Sigmoid colon (tissue), 7 donors: ENCODE results near the gene RESF1. TPM values are rescaled to one million over a fixed set of nuclear protein-coding genes. Genes with fewer than 3 reads are reported as not detected.
"Not testable (repeated sequence)": the region's sequence is repeated elsewhere in the genome, so short reads cannot be mapped to it uniquely, and the experiment has no call there.

Experiments
- DNase-seq: peaks from one replicate; pipeline ENCODE4 v3.0.0-alpha.2; 2019
- H3K27ac ChIP-seq, 4 donors: fragments of 200-600 bp; sonication (generic); one replicate each; pipeline ENCODE4 v1.5.1; 2016 to 2019; ENCODE audit warnings: mild to moderate bottlenecking in 1 of 4
- H3K27me3 ChIP-seq, 3 donors: fragments of 200-600 bp; sonication (generic); one replicate each; pipeline ENCODE4 v1.5.1; 2019; ENCODE audit warnings: mild to moderate bottlenecking in 1 of 3
- H3K36me3 ChIP-seq, 4 donors: fragments of 200-600 bp; sonication (generic); one replicate each; pipeline ENCODE4 v1.5.1; 2016 to 2019
- H3K4me1 ChIP-seq, 4 donors: fragments of 200-600 bp; sonication (generic); one replicate each; pipeline ENCODE4 v1.5.1; 2017 to 2019
- H3K4me3 ChIP-seq, 4 donors: fragments of 200-600 bp; sonication (generic); one replicate each; pipeline ENCODE4 v1.5.1; 2017 to 2019; ENCODE audit warnings: mild to moderate bottlenecking in 2 of 4, moderate library complexity in 1 of 4
- H3K9me3 ChIP-seq, 4 donors: fragments of 200-600 bp in 3 of 4; sonication (generic) in 3 of 4; one replicate each; pipeline versions ENCODE4 v1.5.1 to v1.6.1; 2013 to 2019
- CTCF ChIP-seq, 4 experiments: fragments of 450-650 bp in 3 of 4; fragments of 200-600 bp in 1 of 4; IDR thresholded peaks; one replicate each; pipeline ENCODE4 v1.5.1; 2016 to 2019; ENCODE audit warnings: antibody characterized with exemption in 4 of 4, mild to moderate bottlenecking in 3 of 4, moderate library complexity in 2 of 4
- EP300 ChIP-seq, 4 donors: sonication (generic); formaldehyde crosslinking; IDR thresholded peaks; one replicate each; pipeline ENCODE4 v1.6.1; 2017; ENCODE audit warnings: antibody characterized with exemption in 4 of 4
- POLR2A ChIP-seq, 2 donors: fragments of 450-650 bp; IDR thresholded peaks; one replicate each; pipeline ENCODE4 v1.6.1; 2016; ENCODE audit warnings: antibody characterized with exemption in 2 of 2, mild to moderate bottlenecking in 2 of 2, moderate library complexity in 2 of 2
- POLR2AphosphoS5 ChIP-seq, 4 donors: sonication (generic); formaldehyde crosslinking; IDR thresholded peaks; one replicate each; pipeline ENCODE4 v1.6.1; 2017; ENCODE audit warnings: antibody characterized with exemption in 4 of 4
- WGBS, 2 donors: extraction: QIAGEN DNeasy Blood & Tissue Kit; methylation state at CpG; one replicate each; pipeline ENCODE4 v1.1.7; 2013; 5-methylcytosine and 5-hydroxymethylcytosine counted together
- intact Hi-C: fragments of 100-400 bp; cut with DNase I; formaldehyde crosslinking; loops from one replicate; pipeline ENCODE4 v1.15.1; 2023
- polyA plus RNA-seq, 3 donors: library from polyadenylated mRNA; stranded (reverse); fragments of 200-250 nt; gene quantifications; one replicate each; pipeline ENCODE4 v1.2.3, GENCODE V29; 2013
- total RNA-seq, 4 donors: library from RNA; depleted of rRNA; stranded (reverse); fragments of >200 nt; gene quantifications; one replicate each; pipeline ENCODE4 v1.1.0, GENCODE V29; 2016
- donor health status: healthy with polysubstance abuse.
- donor health status: Bipolar disorder and iron deficiency.
- donor health status: healthy.

The RESF1 gene
- total and polyA plus RNA-seq, 7 donors, result 22.2 to 49.4 (median 36.4) TPM

GRCh38 chr12:31931796-31932715 lies 27.2 kb upstream of the RESF1 start:
- no peak overlapping the region for H3K4me3 ChIP-seq
- no peak for DNase-seq
- no peaks in the 10 kb centered on the region for H3K27me3 ChIP-seq
- intact Hi-C loops, result no loop called here
- WGBS, 2 donors, result 76 to 79% methylated on average over 7 of the region's 7 CpGs
- TF ChIP-seq POLR2AphosphoS5 (IDR thresholded peaks at IDR 0.05) (no peak), POLR2A (IDR thresholded peaks at IDR 0.05) (no peak), CTCF (IDR thresholded peaks at IDR 0.05) (no peak)
- no peaks in the 10 kb centered on the region for H3K9me3 ChIP-seq
- no peaks in the 10 kb centered on the region for H3K4me1 ChIP-seq
- no peak overlapping the region for H3K27ac ChIP-seq
- no peaks in the 10 kb centered on the region for H3K36me3 ChIP-seq

GRCh38 chr12:31944299-31944698 lies 14.9 kb upstream of the RESF1 start:
- no peak for DNase-seq
- no peaks in the 10 kb centered on the region for H3K4me1 ChIP-seq
- no peak for TF ChIP-seq CTCF (IDR thresholded peaks at IDR 0.05)
- TF ChIP-seq POLR2AphosphoS5 (IDR thresholded peaks at IDR 0.05), result no peak
- TF ChIP-seq POLR2A (IDR thresholded peaks at IDR 0.05), result no peak
- TF ChIP-seq EP300 (IDR thresholded peaks at IDR 0.05), result no peak
- 93 to 94% methylated on average over 4 of the region's 4 CpGs for WGBS, 2 donors
- H3K27ac ChIP-seq, result no peak overlapping the region
- intact Hi-C loops, result no loop called here
- peaks cover 0 to 2% (median 0%) of the 10 kb centered on the region in 4 donors for H3K9me3 ChIP-seq
- H3K4me3 ChIP-seq, result no peak overlapping the region
- H3K36me3 ChIP-seq, result no peaks in the 10 kb centered on the region
- H3K27me3 ChIP-seq, result no peaks in the 10 kb centered on the region

GRCh38 chr12:31947971-31948370 lies 11.2 kb upstream of the RESF1 start:
- H3K9me3 ChIP-seq, result peaks cover 0 to 2% (median 0%) of the 10 kb centered on the region in 4 donors
- no peak overlapping the region for H3K4me3 ChIP-seq
- no peak overlapping the region for H3K27ac ChIP-seq
- no peak for DNase-seq
- H3K4me1 ChIP-seq, result no peaks in the 10 kb centered on the region
- no peaks in the 10 kb centered on the region for H3K27me3 ChIP-seq
- intact Hi-C loops, result no loop called here
- WGBS, 2 donors, result 95 to 97% methylated on average over 6 of the region's 6 CpGs
- no peak for TF ChIP-seq CTCF (IDR thresholded peaks at IDR 0.05)
- TF ChIP-seq POLR2A (IDR thresholded peaks at IDR 0.05), result no peak
- TF ChIP-seq EP300 (IDR thresholded peaks at IDR 0.05), result no peak
- no peak for TF ChIP-seq POLR2AphosphoS5 (IDR thresholded peaks at IDR 0.05)
- no peaks in the 10 kb centered on the region for H3K36me3 ChIP-seq

- H3K36me3 ChIP-seq, DNase-seq, H3K4me1 ChIP-seq, H3K9me3 ChIP-seq, H3K4me3 ChIP-seq, H3K27ac ChIP-seq, intact Hi-C loops, H3K27me3 ChIP-seq: not testable (repeated sequence)
- WGBS, 2 donors, result 24 to 60% methylated on average over 3 of the region's 3 CpGs
Observed at GRCh38 chr12:31948697-31949359, 10.4 kb upstream of the RESF1 start.

GRCh38 chr12:31950088-31950487 lies 9.1 kb upstream of the RESF1 start:
- 74 to 89% methylated on average over 4 of the region's 4 CpGs for WGBS, 2 donors
- Histone ChIP-seq H3K4me3 (no peak overlapping the region), H3K4me1 (no peaks in the 10 kb centered on the region), H3K27ac (no peak overlapping the region), H3K36me3 (no peaks in the 10 kb centered on the region), H3K9me3 (no peaks in the 10 kb centered on the region), H3K27me3 (no peaks in the 10 kb centered on the region)
- intact Hi-C loops, result no loop called here
- TF ChIP-seq CTCF (IDR thresholded peaks at IDR 0.05) (no peak), EP300 (IDR thresholded peaks at IDR 0.05) (no peak), POLR2AphosphoS5 (IDR thresholded peaks at IDR 0.05) (no peak), POLR2A (IDR thresholded peaks at IDR 0.05) (no peak)
- DNase-seq, result no peak
